CD4-positive, alpha-beta T cell (primary cell): ENCODE measurements around the gene FOSL2. TPM values are rescaled to one million over a fixed set of nuclear protein-coding genes. Genes with fewer than 3 reads are reported as not detected.

Experiments
- ATAC-seq: fragments of 200-7000 bp; cut with Tn5 transposase; one replicate; pipeline ENCODE4 v1.10.0; 2022; ENCODE audit warnings: mild to moderate bottlenecking; ENCODE audit not compliant: poor library complexity
- CTCF ChIA-PET: fragments of 350-600 bp; sonication (Branson Sonifier 250); formaldehyde crosslinking; loops from one replicate; lab custom pipeline; 2021; ENCODE audit warnings: antibody characterized with exemption, inconsistent platforms; lab: Charles Lee
- POLR2A ChIA-PET: fragments of 350-600 bp; sonication (Branson Sonifier 250); formaldehyde crosslinking; loops from one replicate; lab custom pipeline; 2021; ENCODE audit warnings: antibody characterized with exemption, inconsistent platforms; lab: Charles Lee
- DNase-seq, 14 experiments: peaks; one replicate each; pipeline ENCODE4 v3.0.0-alpha.2; 2013 to 2020; ENCODE audit warnings: mixed read lengths in 2 of 14
- H3K27ac ChIP-seq, 2 donors: one replicate each; pipeline versions ENCODE4 v1.5.1 to v1.7.0; 2013; ENCODE audit warnings: low read length in 2 of 2, low read depth in 1 of 2, mild to moderate bottlenecking in 1 of 2
- H3K27me3 ChIP-seq, 2 experiments: 1 replicate in 1 of 2; 2 replicates in 1 of 2; pipeline versions ENCODE4 v1.6.1 to v1.7.0; 2013; ENCODE audit warnings: low read length in 2 of 2, control low read depth in 1 of 2, mild to moderate bottlenecking in 1 of 2, moderate library complexity in 1 of 2; ENCODE audit not compliant: insufficient read depth in 2 of 2, control insufficient read depth in 1 of 2
- H3K36me3 ChIP-seq: one replicate; pipeline ENCODE4 v1.6.1; 2013; ENCODE audit warnings: low read length, control low read depth; ENCODE audit not compliant: insufficient read depth
- H3K4me1 ChIP-seq: one replicate; pipeline ENCODE4 v1.6.1; 2013; ENCODE audit warnings: low read length, control low read depth; ENCODE audit not compliant: insufficient read depth
- H3K4me3 ChIP-seq: one replicate; pipeline ENCODE4 v1.5.1; 2013; ENCODE audit warnings: mild to moderate bottlenecking, low read length, moderate library complexity
- H3K9me3 ChIP-seq, 2 experiments: 1 replicate in 1 of 2; 2 replicates in 1 of 2; pipeline versions ENCODE4 v1.6.1 to v1.7.0; 2013; ENCODE audit warnings: low read length in 2 of 2, mild to moderate bottlenecking in 2 of 2, control low read depth in 1 of 2, moderate library complexity in 1 of 2; ENCODE audit not compliant: control insufficient read depth in 1 of 2, insufficient read depth in 1 of 2
- H3K27ac Mint-ChIP-seq: one replicate; pipeline ENCODE4 v1.8.0; 2020; ENCODE audit warnings: mixed read lengths
- H3K27me3 Mint-ChIP-seq: one replicate; pipeline ENCODE4 v1.8.0; 2021; ENCODE audit warnings: mixed read lengths
- H3K36me3 Mint-ChIP-seq: one replicate; pipeline ENCODE4 v1.8.0; 2021; ENCODE audit warnings: low read depth, mixed read lengths
- H3K4me1 Mint-ChIP-seq: one replicate; pipeline ENCODE4 v1.8.0; 2021; ENCODE audit warnings: low read depth, mixed read lengths
- H3K4me3 Mint-ChIP-seq: one replicate; pipeline ENCODE4 v1.8.0; 2020; ENCODE audit warnings: mild to moderate bottlenecking, mixed read lengths
- H3K9me3 Mint-ChIP-seq: one replicate; pipeline ENCODE4 v1.8.0; 2020; ENCODE audit warnings: mixed read lengths
- intact Hi-C, 2 experiments: fragments of 100-400 bp; cut with DNase I in 1 of 2; cut with micrococcal nuclease in 1 of 2; formaldehyde crosslinking; loops; one replicate each; pipeline versions ENCODE4 v1.15.1 to v1.9.0; 2023 to 2025; cut with DNase I, micrococcal nuclease
- total RNA-seq, 174 experiments: library from RNA in 2 of 174; stranded (reverse) in 2 of 174; gene quantifications; one replicate each; pipeline ENCODE4 v1.2.3 and lab custom pipeline; 2021 to 2026
- TF ChIP-seq, protein P1 (sequence below): fragments of 200-600 bp; IDR thresholded peaks from one replicate; pipeline ENCODE4 v1.8.0; 2022; ENCODE audit warnings: antibody characterized with exemption, mild to moderate bottlenecking

Gene FOSL2
- total RNA-seq, 2 experiments from 2014 or later, result 152 to 155 TPM

GRCh38 chr2:28433215-28433614 is 40.6 kb downstream of the FOSL2 start:
- Mint-ChIP-seq H3K27ac (no peak overlapping the region), H3K36me3 (no peaks in the 10 kb centered on the region), H3K4me1 (no peaks in the 10 kb centered on the region), H3K9me3 (no peaks in the 10 kb centered on the region), H3K27me3 (no peaks in the 10 kb centered on the region), H3K4me3 (no peak overlapping the region)
- intact Hi-C loops, result no loop called here
- ATAC-seq (no peak), DNase-seq (no peak)
- ChIA-PET CTCF (no interaction called here), POLR2A (interaction anchor here (0.7 kb wide), 1 partner anchor 10 kb away, joined by 3 read pairs; no protein-coding TSS in a partner anchor)
- H3K4me1 ChIP-seq, result peaks cover 23% of the 10 kb centered on the region
- H3K27ac ChIP-seq, result no peak overlapping the region
- TF ChIP-seq, protein P1, sequence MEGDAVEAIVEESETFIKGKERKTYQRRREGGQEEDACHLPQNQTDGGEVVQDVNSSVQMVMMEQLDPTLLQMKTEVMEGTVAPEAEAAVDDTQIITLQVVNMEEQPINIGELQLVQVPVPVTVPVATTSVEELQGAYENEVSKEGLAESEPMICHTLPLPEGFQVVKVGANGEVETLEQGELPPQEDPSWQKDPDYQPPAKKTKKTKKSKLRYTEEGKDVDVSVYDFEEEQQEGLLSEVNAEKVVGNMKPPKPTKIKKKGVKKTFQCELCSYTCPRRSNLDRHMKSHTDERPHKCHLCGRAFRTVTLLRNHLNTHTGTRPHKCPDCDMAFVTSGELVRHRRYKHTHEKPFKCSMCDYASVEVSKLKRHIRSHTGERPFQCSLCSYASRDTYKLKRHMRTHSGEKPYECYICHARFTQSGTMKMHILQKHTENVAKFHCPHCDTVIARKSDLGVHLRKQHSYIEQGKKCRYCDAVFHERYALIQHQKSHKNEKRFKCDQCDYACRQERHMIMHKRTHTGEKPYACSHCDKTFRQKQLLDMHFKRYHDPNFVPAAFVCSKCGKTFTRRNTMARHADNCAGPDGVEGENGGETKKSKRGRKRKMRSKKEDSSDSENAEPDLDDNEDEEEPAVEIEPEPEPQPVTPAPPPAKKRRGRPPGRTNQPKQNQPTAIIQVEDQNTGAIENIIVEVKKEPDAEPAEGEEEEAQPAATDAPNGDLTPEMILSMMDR, result no peak
- no peak overlapping the region for H3K4me3 ChIP-seq
- H3K9me3 ChIP-seq, result peaks cover 0 to 4% of the 10 kb centered on the region in 2 experiments
- H3K36me3 ChIP-seq, result no peaks in the 10 kb centered on the region
- H3K27me3 ChIP-seq, result no peaks in the 10 kb centered on the region

GRCh38 chr2:28433935-28434599 is 41.4 kb downstream of the FOSL2 start:
- H3K27me3 Mint-ChIP-seq, result no peaks in the 10 kb centered on the region
- Histone ChIP-seq H3K36me3 (no peaks in the 10 kb centered on the region), H3K9me3 (peaks cover 0 to 4% of the 10 kb centered on the region in 2 experiments), H3K4me3 (no peak overlapping the region), H3K4me1 (peaks cover 23% of the 10 kb centered on the region), H3K27ac (no peak overlapping the region), H3K27me3 (no peaks in the 10 kb centered on the region)
- TF ChIP-seq, protein P1, result no peak
- no peak for ATAC-seq
- no peak overlapping the region for H3K4me3 Mint-ChIP-seq
- no peaks in the 10 kb centered on the region for H3K4me1 Mint-ChIP-seq
- H3K27ac Mint-ChIP-seq, result no peak overlapping the region
- H3K9me3 Mint-ChIP-seq, result no peaks in the 10 kb centered on the region
- no peaks in the 10 kb centered on the region for H3K36me3 Mint-ChIP-seq
- ChIA-PET CTCF (no interaction called here), POLR2A (no interaction called here)
- intact Hi-C loops, result no loop called here
- no peak for DNase-seq

DNA sequence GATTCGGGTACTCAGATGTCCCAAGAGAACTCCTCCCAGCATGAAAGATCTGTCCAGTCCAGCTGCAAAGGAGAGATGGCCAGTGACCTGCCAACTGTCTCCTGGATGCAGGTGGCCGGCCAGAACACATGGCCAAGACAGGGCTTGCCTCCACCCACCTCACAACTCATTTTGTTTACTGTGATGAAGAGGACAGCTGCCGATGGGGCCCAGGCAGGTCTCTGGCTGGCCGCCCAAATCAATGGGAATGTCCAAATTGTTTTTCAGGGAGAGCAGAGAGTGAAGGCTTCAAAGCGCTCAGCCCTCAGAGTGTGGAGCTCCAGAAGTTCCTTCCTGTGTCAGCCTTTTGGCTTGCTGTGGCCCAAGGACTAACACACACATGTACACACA is 41.9 kb downstream of the FOSL2 start:
- no peaks in the 10 kb centered on the region for H3K36me3 ChIP-seq
- H3K4me3 ChIP-seq, result no peak overlapping the region
- H3K4me3 Mint-ChIP-seq, result no peak overlapping the region

More for the DNA sequence above, 41.9 kb downstream of the FOSL2 start:
- Mint-ChIP-seq H3K27ac (no peak overlapping the region), H3K36me3 (no peaks in the 10 kb centered on the region), H3K27me3 (no peaks in the 10 kb centered on the region), H3K4me1 (no peaks in the 10 kb centered on the region), H3K9me3 (no peaks in the 10 kb centered on the region)
- Histone ChIP-seq H3K27me3 (no peaks in the 10 kb centered on the region), H3K9me3 (peaks cover 0 to 4% of the 10 kb centered on the region in 2 experiments), H3K4me1 (peaks cover 23% of the 10 kb centered on the region), H3K27ac (no peak overlapping the region)
- DNase-seq, result no peak
- intact Hi-C loops, result no loop called here
- TF ChIP-seq, protein P1, result no peak
- ChIA-PET POLR2A (no interaction called here), CTCF (no interaction called here)
- no peak for ATAC-seq
